Astrocyte of the hippocampus (primary cell): ENCODE data around the gene RERE.

ENCODE experiments used
- DNase-seq: peaks from one replicate; pipeline ENCODE4 v3.0.0; 2011; ENCODE audit warnings: low read depth, low spot score

RERE gene

DNA sequence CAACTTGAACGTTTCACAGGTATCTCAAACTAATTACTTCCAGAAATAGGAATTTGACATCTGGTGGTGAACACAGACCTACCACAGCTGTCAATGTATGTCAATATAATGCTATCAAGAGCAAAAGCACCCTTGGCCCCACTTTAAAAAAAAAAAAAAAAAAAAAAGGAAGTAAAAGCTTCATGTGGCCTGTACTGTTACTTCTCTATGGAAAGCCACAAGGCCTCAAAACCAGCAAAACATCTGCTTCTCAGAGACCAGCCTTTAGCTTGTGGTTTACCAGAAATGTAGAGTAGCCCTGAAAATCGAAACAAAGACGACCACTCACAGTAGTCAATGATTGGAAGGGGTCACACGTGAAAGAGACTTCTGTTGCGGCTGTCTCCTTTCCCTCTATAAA, 389.9 kb downstream of the RERE start:
- DNase-seq = peak; percentile 22

DNA sequence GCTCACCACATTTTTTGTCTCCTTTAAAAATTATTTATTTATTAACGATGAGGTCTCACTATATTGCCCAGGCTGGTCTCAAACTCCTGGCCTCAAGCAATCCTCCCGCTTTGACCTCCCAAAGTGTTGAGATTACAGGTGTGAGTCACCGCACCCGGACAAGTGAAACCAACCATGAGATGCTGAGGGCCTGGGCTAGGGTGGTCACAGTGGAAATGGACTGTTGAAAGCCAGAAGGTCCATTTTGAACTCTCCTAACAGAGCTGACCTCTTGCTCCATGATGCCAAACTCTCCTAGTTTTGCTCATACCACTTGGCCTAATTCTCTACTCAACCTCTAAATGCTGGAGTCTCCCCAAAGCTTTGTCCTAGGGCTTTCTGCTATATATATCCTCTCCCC, 390.4 kb downstream of the RERE start:
- no peak for DNase-seq

DNA sequence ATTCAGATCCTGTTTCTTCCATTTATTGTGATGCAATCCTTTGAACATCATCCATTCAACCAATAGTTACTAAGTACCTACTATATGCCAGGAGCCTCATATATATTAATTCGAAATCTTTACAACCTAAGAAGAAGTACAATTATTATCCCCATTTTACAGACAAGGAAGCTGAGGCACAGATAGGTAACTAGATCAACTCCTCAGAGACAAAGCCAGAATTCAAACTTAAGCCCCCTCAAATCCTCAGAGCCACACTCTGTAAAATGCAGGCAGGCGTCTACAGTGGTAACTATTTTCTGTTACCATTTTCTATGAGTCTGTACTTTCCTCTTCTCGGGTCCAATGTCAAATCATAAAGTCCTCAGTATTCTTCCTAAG, 391.7 kb downstream of the RERE start:
- no peak for DNase-seq

DNA sequence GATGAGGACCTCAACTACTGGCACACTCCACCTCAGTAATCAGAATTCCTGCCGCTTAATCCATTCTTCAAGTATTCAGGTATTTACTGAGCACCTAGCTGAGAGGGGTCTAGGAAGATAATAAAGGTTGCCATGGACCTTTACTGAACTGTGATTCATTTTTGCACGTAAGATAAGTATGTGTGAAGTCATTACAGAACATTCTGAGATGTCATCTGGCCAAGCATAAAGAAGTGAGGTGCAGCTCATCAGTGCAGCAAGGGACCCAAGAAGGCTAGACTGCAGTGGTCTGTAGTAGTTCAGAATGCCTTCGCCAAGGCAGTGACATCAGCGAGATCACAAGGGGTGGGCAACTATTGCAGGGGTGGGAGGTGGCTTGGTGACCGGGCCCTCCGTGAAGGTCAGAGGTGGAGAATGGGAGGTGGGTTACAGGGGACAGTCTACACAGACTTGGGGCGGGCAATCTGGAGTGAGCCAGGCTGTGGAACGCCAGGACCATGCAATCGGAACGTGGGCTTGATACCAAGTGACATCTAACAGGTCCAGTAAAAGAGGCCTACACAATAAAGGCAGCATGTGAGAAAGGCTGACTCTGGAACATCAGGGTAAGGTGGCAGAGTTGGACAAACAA, 392.2 kb downstream of the RERE start:
- DNase-seq = no peak

DNA sequence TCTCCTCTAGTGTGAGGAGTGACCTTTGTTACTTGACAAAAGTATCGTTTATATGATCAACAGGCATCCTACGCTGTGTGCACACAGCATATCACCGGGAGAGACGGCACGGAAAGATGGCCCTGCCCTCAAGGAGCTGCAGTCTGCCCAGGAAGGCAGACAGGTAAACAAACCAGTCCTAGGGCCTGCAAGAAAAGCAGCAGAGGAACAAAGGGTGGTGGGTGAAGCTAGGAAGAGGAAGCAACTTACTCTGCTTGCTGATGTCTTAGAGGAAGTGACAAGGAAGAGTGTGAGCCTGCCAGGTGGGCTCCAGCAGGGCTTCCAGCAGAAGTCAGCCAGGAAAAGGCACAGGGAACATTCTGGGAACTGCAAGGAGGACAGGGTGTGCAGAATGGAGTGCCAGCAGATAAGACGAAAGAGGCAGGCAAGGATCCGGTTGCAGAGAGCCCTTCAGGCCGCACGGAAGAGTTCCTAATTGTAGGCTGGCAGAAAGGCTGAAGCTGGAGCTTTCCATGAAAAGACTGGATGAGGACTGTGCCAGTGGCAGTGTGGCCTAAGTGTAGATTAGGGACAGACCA, 392.8 kb downstream of the RERE start:
- no peak for DNase-seq

DNA sequence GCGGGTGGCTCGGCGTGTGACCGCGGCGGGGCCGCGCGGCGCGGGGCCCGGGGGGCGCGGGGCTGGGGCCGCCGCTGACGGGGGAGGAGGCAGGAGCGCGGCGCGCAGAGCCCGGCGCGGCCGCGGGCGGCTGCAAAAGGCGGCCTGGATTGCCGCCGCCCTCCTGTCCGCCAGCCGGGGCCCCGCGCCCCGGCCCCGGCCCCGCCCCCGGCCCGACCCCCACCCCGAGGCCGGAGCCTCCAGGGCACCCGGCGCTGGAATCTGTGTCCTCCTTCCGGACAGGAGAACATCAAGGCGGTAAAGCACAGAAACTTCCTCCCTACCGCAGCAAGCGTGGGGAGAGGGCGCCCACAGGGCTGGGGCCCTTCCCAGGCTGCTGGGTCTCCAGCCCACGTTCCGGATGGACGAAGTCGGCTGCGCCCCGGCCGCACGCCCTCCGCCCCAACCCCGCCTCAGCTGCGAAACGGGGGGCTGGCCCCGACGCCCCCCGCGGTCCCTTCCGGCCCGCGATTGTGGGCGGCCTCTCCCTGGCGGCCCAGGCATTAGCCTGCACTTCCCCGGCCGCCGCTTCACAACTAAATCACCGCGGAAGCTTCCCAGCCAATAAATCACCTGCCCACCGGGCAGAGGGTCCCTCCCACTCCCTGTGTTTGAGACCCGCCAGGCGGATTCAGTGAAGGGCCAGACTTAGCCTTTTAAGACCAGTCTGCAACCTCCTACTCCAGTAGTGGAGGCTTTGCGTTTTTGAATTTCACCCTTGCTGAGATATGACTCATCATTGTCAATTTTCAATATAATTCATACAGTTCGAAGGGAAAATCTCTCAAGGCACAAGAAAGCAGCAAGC, 393.5 kb downstream of the RERE start:
- DNase-seq = peak; percentile 79

DNA sequence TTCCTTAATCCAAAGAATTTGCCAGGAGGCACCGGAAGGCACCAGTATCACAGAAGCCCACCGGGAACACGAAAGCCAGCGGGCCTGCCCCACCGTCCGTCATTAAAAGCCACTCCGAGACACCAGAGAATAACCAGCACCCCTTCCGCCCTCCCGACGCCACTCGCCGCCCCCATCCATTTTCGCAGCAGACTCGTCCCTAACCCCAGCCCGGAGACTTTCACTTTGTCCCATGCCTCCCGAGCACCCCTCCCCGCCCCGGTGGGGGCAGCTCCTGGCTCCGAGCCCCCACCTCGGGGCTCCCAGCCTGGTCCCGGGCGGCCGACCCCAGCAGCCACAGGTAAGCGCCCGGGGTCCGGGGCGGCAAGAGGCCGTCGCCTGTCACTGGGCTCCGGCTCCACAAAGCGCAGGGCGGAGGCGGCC, 394.2 kb downstream of the RERE start:
- peak; percentile 55 for DNase-seq

DNA sequence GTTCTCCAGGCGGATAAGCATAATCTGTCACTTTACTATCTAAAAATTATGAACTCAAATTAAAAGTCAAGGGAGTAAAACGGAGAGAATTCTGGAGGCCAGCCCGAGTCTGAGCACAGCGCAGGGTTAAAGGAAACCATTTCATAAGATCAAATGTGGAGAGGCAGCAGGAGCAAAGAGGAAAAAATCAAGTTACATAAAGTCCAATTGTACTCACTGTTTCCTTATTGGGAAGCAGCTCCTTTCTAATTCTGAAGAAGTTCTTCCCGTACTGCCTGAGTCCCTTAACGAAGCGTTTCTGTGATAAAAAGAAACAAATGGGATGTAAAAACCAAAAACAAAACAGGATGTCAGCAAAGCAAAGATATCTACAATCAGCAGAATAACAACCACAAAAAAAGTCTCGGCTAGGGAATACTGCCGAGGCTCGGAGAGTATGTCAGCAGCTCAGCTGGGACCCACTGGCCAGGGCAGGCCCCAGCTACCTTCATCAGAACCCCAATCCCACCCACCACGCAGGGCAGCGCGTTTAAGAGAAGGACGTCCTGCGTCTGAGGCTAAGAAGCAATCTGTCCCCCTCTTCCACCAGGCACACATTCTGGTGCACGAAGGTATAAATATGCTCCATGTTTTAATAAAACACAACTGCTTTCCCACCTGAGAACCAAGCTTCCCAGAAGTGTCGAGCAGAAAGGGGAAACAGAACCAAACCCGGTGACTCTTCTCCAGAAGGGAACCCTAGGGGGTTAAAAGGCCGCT, 394.8 kb downstream of the RERE start:
- DNase-seq = peak; percentile 58

DNA sequence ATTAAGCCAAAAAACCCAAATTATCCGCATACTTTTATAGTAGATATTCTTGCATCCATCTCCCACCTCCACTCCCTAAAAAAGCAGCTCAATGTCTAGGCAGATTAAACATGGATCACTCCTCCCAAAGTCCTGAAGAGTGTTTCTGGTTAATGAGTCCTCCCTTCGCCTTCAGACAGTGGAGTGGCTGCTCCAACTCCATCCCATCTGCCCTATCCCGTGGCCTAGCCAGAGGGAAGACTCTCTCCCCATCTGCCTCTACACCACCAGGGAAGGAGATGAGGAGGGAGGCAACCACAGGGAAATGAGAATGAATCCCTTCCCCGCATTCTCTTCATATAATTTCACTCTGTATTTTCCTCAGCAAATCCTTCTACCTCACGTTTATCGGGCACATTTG, 395.7 kb downstream of the RERE start:
- DNase-seq = peak; percentile 25

DNA sequence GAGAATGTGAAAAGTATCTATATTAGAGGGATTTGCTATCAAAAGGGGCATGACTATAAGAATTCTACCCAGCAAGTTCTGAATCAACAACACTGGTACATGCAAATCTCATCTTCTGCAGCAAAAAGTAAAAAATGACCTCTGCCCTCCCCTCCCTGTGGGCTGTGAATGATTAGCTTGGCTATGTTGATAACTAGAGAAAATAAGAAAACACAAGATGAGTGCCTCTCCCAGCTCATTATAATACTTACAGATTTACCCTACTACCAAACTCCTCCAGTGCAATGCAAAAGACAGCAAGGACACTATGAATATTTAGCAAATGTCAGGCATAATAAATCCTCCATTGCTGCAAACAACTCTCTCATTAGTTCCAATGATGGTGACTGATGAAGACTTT, 397.1 kb downstream of the RERE start:
- DNase-seq = no peak

DNA sequence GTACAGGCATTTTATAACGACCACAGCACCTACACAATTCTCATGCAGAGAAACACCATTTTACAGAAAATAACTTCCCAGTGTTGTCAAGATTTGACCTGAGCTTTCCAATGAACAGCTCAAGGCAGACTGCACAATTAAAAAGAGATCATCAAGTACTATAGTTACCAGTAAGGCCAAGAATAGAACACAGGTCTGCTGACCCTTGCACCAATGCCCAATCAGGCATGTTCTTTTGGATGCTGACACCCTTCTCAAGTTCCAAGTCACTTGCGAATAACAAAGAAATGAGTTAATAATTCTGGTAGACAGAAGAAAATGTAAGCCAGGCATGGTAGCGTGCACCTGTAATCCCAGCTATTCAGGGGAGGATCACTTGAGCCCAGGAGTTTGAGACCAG, 397.6 kb downstream of the RERE start:
- no peak for DNase-seq

DNA sequence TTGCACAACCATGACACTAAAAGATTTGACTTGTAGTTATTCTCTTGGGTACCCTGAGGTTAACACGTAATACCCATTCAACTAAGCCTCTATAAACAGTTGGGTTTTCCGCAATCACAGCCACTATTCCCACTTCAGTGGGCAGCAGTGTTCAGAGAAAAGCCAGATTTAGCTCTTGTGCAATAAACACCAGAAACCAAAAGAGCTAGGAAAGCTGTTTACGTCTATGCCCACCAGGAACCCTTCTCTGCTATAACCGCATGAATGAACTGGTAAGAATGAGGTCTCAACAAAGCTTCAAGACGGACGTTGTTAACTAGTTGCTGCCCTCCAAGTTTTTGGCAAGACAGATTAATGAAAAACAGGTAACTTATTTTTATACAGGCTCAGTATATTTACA, 398.3 kb downstream of the RERE start:
- DNase-seq = peak; percentile 63

DNA sequence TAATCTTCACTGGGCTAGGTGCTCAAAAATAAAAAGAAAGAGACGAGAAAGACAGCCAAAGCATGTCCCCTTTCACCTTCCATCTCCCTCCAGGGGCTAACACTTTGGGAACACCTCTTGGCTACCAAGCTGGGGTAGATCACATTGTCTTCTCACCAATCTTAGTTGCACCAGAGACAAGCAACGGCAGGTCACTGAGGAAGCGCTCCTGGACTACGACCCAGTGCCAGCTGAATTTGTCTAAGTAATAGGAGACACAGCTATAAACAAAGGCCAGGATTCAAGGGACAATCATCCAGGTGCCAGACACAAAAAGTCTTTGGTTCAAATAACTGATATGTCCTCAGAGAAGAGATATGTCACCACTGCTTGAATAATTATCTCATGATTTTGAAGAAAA, 399.1 kb downstream of the RERE start:
- no peak for DNase-seq

DNA sequence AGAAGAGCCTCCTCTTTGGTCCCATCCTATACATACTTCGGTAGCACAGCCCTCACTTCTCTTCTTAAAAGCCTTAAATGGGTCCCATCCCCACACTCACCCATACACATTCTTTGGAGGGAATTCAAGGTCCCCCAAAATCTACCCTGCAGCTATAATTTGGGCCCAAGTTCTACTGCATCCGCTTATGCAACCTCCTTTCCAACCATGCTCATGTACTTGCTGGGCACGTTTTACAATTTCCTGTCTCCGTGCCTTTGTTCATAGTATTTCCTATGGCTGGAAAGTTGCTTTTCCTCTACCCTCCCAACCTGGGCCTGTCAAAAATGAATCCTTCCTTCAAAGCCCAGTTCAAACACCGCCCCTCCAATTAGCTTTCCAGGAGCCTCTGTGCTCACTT, 399.8 kb downstream of the RERE start:
- DNase-seq = no peak

DNA sequence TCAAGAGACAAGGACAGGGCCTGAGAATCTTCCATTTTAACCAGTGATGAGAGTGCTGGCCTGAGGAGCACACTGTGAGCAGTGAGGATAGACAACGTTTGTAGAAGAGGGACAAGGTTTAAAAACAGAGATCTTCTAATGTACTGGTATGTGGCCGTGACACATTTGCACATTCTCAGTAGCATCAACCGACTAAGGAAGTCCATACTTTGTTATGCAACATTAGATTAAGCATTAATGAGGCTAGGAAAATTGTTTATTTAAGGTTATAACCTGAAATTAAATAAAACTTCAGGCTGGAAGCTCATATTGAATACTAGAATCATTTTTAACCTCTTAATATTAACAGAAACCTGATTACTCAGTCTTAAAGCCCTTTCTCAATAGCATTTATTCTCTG, 400.6 kb downstream of the RERE start:
- no peak for DNase-seq

DNA sequence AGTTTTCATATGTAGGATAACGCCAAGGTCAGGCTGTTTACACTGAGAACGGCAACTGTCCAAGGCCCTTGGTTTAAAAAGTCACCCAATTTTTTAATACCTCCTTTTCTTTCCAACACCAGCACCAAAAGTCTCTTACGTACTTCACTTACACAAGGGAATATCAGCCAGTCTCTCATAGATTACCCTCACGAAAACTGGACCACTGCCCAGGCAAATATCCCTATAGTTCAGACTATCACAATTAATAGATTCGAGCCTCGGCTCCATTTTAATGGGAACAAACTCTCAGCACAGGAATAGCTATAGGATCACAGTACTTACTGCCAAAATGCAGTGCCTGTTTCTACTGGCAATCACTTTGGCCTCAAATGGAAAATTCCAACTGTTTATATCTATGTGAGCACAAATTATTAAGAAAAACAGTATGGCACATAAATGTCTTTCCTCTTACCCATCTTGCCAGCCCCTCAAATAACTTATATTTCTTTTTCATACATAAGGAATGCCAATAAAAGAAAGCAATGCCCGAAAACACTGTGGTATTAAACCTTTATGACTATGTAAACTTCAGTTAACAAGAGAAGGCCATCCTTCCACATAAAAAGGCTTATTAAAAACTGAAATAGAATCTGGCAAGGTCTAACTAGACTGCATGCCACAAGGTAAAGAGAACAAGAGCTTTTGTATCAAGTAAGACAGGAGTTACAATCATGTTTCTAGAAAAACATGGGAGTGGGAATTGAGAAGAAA, 401.7 kb downstream of the RERE start:
- no peak for DNase-seq

DNA sequence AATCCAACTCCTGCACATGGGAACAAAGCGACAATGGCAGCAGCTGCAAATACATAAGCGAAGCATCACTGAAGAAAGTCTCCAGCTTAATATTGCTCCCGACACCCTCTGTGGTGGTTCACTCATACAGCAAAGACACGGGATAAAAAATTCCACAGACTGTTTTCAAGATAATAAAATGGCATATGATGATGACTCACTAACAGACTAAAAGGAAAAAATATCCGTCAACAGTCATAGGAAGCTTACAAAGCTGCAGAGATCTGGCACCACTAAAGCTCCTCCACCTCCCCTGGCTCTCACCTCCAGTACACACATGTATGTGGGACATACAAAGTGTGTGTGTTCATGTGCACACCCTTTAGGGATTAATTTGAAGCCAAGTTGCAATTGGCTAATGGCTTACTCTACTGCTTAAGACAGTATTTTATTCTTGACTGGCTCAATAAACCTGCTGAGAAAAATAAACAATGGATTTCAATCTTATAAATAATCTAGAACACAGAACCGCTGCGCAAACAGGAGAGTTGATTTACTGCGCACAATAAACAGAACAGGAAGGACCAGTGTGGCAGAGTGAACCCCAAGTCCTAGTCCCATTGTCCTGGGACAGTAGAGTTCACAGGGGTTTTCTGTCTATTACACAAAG, 405.1 kb downstream of the RERE start:
- DNase-seq = peak; percentile 77

DNA sequence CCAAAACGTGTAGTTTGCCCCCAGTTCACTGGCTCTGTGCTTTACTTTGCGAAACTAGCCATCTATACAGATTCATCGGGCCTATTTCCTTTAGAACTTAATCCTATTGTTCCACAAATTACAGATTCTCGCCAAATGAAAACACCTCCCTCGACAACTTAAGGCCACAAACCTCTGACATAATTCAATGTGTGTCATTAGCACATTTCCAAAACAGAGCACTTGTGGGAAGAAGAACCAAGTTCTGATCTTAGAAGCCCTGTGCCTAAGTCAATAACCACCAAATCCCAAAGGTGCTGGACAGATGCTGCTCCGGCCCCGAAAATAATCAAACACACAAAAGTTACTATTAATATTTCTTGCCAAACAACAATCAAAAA, 405.6 kb downstream of the RERE start:
- DNase-seq = no peak

DNA sequence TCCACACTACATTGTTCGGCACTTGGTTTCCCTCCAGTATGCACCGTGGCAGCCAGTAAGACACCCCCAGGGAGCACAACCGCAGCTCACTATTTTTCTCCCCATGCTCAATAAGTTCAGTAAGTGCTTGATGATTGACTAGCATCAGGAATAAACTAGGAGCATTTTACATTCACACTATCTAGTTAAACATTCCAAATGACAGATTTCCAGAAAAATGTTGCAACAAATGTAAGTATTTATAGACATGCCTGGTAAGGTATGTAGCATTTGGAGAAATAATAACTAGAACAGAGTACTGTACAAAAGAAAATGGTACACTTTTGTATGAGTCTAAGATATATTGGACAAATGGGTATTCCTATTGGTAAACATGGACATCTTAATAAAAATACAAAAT, 406.6 kb downstream of the RERE start:
- no peak for DNase-seq

DNA sequence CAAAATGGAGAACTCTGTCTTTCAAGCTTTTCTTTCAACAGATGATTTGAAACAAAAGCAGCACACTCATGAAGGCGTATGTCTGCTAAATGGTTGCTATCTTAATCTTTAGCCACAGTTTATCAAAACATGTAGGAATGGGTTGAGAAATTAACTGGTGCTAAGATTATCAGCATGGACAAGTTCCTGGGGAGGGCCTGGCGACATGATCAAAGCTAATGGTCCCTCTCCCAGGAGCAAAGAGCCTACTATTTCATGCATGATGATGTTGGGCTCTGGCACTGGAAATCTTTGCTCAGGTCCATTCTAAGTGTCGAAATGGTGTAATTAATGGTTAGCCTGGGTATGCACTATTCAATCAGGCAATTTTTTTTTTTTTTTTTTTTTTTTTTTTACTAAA, 407.8 kb downstream of the RERE start:
- no peak for DNase-seq

DNA sequence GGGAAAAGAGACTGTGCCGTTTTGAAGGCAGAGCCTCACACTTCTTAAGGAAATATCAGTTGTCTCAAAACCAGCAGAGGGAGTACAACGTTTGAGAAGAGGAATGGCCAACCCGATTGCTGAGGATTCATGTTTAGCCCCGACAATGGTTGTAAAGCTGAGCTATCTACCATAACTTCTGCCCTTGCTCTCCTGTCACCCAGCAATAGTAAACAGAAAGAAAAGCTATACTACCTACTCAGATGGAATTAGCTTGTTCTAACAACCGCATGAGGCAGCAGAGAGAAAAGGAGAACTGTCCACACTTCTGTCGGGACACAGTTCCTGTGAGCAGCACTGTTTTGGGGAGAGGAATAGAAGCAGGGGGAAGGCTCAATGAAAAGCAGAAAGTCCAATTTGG, 408.3 kb downstream of the RERE start:
- DNase-seq = peak; percentile 66
